Vagina (tissue), 2 donors: ENCODE measurements around the gene GOLGA6L7. TPM values are rescaled to one million over a fixed set of nuclear protein-coding genes. Genes with fewer than 3 reads are reported as not detected.
A peak's percentile ranks its signal among the peaks of the same experiment; 100 is the strongest.

Source experiments
- DNase-seq, 2 donors: peaks; one replicate each; pipeline ENCODE4 v3.0.0-alpha.2; 2017; ENCODE audit errors: extremely low spot score in 2 of 2
- H3K27ac ChIP-seq: fragments of 200-600 bp; sonication (generic); one replicate; pipeline ENCODE4 v1.5.1; 2019
- H3K27me3 ChIP-seq: fragments of 200-600 bp; sonication (generic); one replicate; pipeline ENCODE4 v1.5.1; 2019
- H3K36me3 ChIP-seq, 2 donors: fragments of 200-600 bp; sonication (generic); one replicate each; pipeline ENCODE4 v1.5.1; 2017 to 2019
- H3K4me1 ChIP-seq: fragments of 200-600 bp; sonication (generic); one replicate; pipeline ENCODE4 v1.5.1; 2019
- H3K4me3 ChIP-seq, 2 donors: fragments of 200-600 bp; sonication (generic); 1 replicate in 1 of 2; 2 replicates in 1 of 2; pipeline ENCODE4 v1.5.1; 2016 to 2019
- H3K9me3 ChIP-seq: fragments of 200-600 bp; sonication (generic); one replicate; pipeline ENCODE4 v1.5.1; 2019
- POLR2A ChIP-seq, 2 donors: fragments of 450-650 bp; IDR thresholded peaks; one replicate each; pipeline ENCODE4 v1.6.1; 2017; ENCODE audit warnings: antibody characterized with exemption in 2 of 2, mild to moderate bottlenecking in 2 of 2, moderate library complexity in 2 of 2
- POLR2AphosphoS5 ChIP-seq, 2 donors: sonication (generic); formaldehyde crosslinking; IDR thresholded peaks; one replicate each; pipeline ENCODE4 v1.9.0; 2017; ENCODE audit warnings: antibody characterized with exemption in 2 of 2, mild to moderate bottlenecking in 2 of 2, low read depth in 1 of 2; ENCODE audit not compliant: insufficient read depth in 1 of 2
- intact Hi-C: fragments of 100-400 bp; cut with DNase I; formaldehyde crosslinking; loops from one replicate; pipeline ENCODE4 v1.15.1; 2023
- total RNA-seq: library from RNA; depleted of rRNA; stranded (reverse); fragments of >200 nt; gene quantifications from one replicate; pipeline ENCODE4 v1.2.3, GENCODE V29; 2016
- TF ChIP-seq, protein P1 (sequence below), 3 experiments: fragments of 450-650 bp in 2 of 3; fragments of 200-600 bp in 1 of 3; sonication (generic) in 1 of 3; IDR thresholded peaks; one replicate each; pipeline ENCODE4 v1.5.1; 2017 to 2019; ENCODE audit warnings: antibody characterized with exemption in 3 of 3, mild to moderate bottlenecking in 2 of 3, moderate library complexity in 2 of 3

The GOLGA6L7 gene
- total RNA-seq, 1 donor from 2014 or later = not detected

DNA sequence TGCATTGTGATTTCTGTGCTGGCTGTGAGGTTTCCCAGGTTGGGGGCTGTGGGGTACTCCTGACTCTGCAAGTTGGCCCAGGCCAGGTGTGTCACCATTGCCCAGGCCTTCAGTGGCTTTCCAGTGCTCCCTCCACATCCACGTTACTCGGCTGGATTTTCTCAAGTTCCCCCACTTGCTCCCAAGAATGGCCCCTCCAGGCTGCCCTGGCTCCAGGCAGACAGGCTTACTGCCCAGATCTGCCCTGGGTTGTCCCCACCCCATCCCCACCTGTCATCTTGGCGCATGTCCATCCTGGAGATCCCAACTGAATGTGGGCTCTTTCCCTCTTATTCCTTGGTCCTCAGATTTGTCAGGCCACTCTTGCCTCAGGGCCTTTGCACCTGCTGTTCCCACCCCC lies 40.9 kb upstream of the GOLGA6L7 start:
- H3K9me3 ChIP-seq = no peaks in the 10 kb centered on the region
- TF ChIP-seq, protein P1, sequence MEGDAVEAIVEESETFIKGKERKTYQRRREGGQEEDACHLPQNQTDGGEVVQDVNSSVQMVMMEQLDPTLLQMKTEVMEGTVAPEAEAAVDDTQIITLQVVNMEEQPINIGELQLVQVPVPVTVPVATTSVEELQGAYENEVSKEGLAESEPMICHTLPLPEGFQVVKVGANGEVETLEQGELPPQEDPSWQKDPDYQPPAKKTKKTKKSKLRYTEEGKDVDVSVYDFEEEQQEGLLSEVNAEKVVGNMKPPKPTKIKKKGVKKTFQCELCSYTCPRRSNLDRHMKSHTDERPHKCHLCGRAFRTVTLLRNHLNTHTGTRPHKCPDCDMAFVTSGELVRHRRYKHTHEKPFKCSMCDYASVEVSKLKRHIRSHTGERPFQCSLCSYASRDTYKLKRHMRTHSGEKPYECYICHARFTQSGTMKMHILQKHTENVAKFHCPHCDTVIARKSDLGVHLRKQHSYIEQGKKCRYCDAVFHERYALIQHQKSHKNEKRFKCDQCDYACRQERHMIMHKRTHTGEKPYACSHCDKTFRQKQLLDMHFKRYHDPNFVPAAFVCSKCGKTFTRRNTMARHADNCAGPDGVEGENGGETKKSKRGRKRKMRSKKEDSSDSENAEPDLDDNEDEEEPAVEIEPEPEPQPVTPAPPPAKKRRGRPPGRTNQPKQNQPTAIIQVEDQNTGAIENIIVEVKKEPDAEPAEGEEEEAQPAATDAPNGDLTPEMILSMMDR (IDR thresholded peaks at IDR 0.05) = no peak
- TF ChIP-seq POLR2A (IDR thresholded peaks at IDR 0.05) (no peak), POLR2AphosphoS5 (IDR thresholded peaks at IDR 0.05; ENCODE audit: insufficient read depth in 1 of 2, low read depth in 1 of 2) (no peak)

DNA sequence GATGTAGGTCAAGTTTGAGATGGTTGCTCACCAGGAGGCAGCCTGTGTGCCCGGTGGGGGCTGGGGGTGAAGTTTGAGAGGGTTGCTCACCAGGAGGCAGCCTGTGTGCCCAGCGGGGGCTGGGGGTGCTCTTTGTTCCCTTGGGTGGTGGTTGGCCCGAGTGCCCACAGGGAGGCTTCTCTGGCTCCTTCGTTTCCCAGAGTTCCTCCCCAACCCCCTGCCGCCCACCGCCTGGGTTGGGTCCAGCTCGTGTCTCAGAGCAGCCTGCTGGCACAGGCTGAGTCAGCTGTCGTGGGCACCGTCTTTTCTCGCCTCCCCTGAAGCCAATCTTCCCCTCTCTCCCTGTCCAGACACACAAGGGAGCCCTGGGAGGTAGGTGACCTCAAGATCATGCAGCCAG lies 40.5 kb upstream of the GOLGA6L7 start:
- intact Hi-C loops = no loop called here
- peaks cover 12% of the 10 kb centered on the region for H3K4me1 ChIP-seq
- H3K27me3 ChIP-seq = no peaks in the 10 kb centered on the region
- no peaks in the 10 kb centered on the region for H3K9me3 ChIP-seq
- TF ChIP-seq, protein P1 (IDR thresholded peaks at IDR 0.05) = no peak
- TF ChIP-seq POLR2A (IDR thresholded peaks at IDR 0.05) (no peak), POLR2AphosphoS5 (IDR thresholded peaks at IDR 0.05; ENCODE audit: insufficient read depth in 1 of 2, low read depth in 1 of 2) (no peak)
- H3K27ac ChIP-seq = no peak overlapping the region
- H3K36me3 ChIP-seq = no peaks in the 10 kb centered on the region
- no peak overlapping the region for H3K4me3 ChIP-seq
- DNase-seq = no peak

More for the DNA sequence above, 40.9 kb upstream of the GOLGA6L7 start:
- Histone ChIP-seq H3K4me1 (peaks cover 12% of the 10 kb centered on the region), H3K27ac (no peak overlapping the region), H3K27me3 (no peaks in the 10 kb centered on the region), H3K36me3 (no peaks in the 10 kb centered on the region), H3K4me3 (no peak overlapping the region)
- no peak for DNase-seq
- intact Hi-C loops = no loop called here

DNA sequence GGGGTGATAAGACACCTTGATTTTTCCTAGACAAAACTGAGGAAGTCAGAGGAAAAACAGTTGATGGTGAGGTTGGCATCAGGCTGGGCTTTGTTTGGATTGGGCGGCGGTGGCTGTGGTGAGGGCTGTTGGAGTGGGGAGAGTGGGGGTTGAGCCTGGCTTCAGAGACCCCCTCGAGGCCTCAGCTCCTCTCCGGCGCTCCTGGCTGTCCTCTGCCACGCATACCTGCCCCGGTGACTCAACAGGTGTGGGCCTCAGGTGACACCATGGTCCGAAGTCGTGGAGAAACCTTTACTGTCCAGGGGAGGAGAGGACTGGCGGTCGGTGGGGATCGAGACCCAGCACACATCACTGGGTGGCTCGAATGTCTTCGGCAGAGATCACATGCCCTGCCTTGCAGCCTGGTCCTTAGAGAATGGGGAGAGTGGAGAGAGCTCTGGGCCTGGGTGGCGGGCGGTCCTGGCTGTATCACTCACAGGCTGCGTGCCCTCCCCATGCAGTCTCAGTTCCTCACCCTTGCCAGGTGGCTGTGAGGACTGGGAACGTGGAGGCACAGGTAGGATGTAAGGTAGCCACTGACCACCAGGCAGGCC lies 40.0 kb upstream of the GOLGA6L7 start:
- intact Hi-C loops = no loop called here
- TF ChIP-seq POLR2AphosphoS5 (IDR thresholded peaks at IDR 0.05; ENCODE audit: insufficient read depth in 1 of 2, low read depth in 1 of 2) = no peak
- H3K4me3 ChIP-seq = no peak overlapping the region
- no peak for DNase-seq
- H3K27ac ChIP-seq = no peak overlapping the region
- H3K4me1 ChIP-seq = peaks cover 12% of the 10 kb centered on the region
- H3K27me3 ChIP-seq = no peaks in the 10 kb centered on the region
- H3K36me3 ChIP-seq = no peaks in the 10 kb centered on the region
- no peaks in the 10 kb centered on the region for H3K9me3 ChIP-seq

DNA sequence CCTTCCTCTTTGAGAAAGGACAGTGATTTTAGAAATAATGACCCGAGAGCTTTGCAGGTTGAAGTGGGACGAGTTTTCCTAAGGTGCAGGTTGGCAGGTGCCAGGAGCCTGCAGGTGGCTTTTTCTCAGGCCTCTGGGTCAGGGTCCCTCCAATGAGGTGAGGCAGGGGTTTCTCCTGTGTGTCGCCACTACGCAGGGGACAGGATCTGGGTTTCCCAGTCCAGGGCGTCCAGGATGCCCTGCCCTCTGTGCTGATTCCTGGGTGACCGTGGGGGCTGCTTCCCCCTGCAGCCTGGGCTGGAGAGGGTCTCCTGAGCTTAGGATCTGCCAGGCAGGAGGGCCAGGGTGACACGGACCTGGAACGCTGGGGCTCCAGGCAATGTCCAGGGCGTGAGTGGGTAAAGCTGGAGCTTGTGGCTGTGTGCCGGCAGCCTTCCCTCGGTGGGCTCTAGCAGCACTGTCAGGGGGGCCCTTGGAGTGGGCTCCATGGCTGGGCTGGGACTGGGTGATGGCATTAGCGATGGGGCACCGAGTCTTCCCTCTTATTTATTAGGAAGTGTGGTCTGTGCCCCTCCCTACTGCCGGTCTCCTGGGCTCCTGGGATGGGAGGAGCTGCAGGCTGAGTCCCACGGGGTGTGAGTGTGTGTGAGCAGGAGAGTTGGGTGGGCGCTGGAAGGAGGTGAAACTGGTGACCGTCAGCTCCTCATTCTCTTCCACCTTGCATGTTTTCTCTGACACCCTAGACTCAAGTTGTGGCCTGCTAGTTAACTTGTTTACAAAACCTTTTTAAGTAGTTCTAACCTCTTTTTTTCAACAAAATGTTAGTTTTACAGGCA lies 39.1 kb upstream of the GOLGA6L7 start:
- Histone ChIP-seq H3K4me1 (peaks cover 12% of the 10 kb centered on the region), H3K27ac (no peak overlapping the region), H3K36me3 (no peaks in the 10 kb centered on the region), H3K27me3 (no peaks in the 10 kb centered on the region), H3K4me3 (no peak overlapping the region), H3K9me3 (no peaks in the 10 kb centered on the region)
- intact Hi-C loops = no loop called here
- no peak for DNase-seq
- TF ChIP-seq, protein P1 (IDR thresholded peaks at IDR 0.05) = no peak
- TF ChIP-seq POLR2AphosphoS5 (IDR thresholded peaks at IDR 0.05; ENCODE audit: insufficient read depth in 1 of 2, low read depth in 1 of 2) (no peak), POLR2A (IDR thresholded peaks at IDR 0.05) (no peak)

DNA sequence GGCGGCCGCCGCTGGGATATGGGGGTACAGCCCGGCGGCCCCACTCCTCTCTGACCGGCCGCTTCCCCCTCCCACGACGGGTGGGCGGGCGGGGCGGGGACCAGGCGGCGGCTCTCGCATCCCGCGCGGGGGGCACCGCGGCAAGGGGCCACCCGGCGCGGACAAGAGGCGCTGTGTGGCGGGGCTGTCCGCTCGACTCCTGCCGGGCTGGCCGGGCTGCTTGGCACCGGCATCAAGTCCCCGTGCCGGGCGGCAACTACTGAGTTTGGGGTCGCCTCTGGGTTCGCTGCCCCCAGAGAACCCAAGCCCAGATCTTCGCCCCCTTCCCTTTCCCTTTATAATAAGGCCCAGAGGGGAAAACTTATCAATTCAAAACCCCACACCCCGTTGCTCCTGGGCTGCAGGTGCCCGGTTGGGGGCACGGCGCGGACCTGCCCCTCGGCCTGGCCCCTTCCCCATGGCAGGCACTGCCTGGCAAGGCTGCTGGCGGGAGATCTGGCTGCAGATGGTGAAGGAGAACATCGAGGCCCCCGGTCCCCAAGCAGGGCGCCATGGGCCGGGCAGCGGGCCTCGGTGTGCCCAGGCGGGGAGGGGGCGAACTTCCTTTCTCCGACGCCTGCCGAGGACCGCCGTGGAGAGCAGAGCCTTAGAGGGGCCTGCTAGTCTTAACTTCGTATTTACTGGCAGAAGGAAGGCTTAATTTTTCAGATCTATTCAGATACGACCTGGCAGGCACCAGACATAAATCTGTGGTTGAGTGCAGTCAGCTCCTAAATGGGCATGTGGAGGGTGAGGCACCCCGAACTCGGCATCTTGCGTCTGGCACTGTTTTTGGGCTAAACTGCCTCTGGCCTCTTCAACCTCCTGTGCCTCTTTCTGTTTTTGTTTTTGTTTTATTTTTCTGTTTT lies 38.2 kb upstream of the GOLGA6L7 start:
- no peak for DNase-seq
- Histone ChIP-seq H3K27ac (peak overlapping the region; percentile 13), H3K4me1 (peaks cover 12% of the 10 kb centered on the region), H3K9me3 (no peaks in the 10 kb centered on the region), H3K4me3 (peak overlapping the region; percentile 51 to 57), H3K36me3 (no peaks in the 10 kb centered on the region), H3K27me3 (no peaks in the 10 kb centered on the region)
- TF ChIP-seq POLR2AphosphoS5 (IDR thresholded peaks at IDR 0.05; ENCODE audit: insufficient read depth in 1 of 2, low read depth in 1 of 2) (no peak), POLR2A (IDR thresholded peaks at IDR 0.05) (no peak)
- TF ChIP-seq, protein P1 (IDR thresholded peaks at IDR 0.05) = no peak
- intact Hi-C loops = no loop called here
